GM04504 (cell line): Measurements from ENCODE around the gene ZC3H7B.
"Not testable (repeated sequence)": the region's sequence is repeated elsewhere in the genome, so short reads cannot be mapped to it uniquely, and the experiment has no call there.

ENCODE experiments used
- DNase-seq: peaks from one replicate; pipeline ENCODE4 v3.0.0-alpha.2; 2012; ENCODE audit warnings: low read depth

Gene ZC3H7B

GRCh38 chr22:41301085-41302020, at the start of gene ZC3H7B:
TSS of gene ZC3H7B (plus strand) at chr22:41301525. CDS start at chr22:41320661, 19,136 bp downstream.
- peak; percentile 54 for DNase-seq

- no peak for DNase-seq
Measured at GRCh38 chr22:41252365-41252764, 49.0 kb upstream of the ZC3H7B start.

- no peak for DNase-seq
Measured at GRCh38 chr22:41254230-41254629, 47.1 kb upstream of the ZC3H7B start.

GRCh38 chr22:41256254-41257253, 44.8 kb upstream of the ZC3H7B start:
- DNase-seq = peak; percentile 16

GRCh38 chr22:41257696-41258095, 43.6 kb upstream of the ZC3H7B start:
- no peak for DNase-seq

GRCh38 chr22:41259756-41260155, 41.6 kb upstream of the ZC3H7B start:
- not testable (repeated sequence) for DNase-seq

GRCh38 chr22:41260871-41261270, 40.5 kb upstream of the ZC3H7B start:
- no peak for DNase-seq

- DNase-seq = no peak
Measured at GRCh38 chr22:41261541-41262249, 39.6 kb upstream of the ZC3H7B start.

GRCh38 chr22:41262250-41262765, 39.0 kb upstream of the ZC3H7B start:
- DNase-seq = no peak

GRCh38 chr22:41263704-41264103, 37.6 kb upstream of the ZC3H7B start:
- no peak for DNase-seq

GRCh38 chr22:41264408-41264941, 36.9 kb upstream of the ZC3H7B start:
- DNase-seq = no peak

- no peak for DNase-seq
Measured at GRCh38 chr22:41267958-41268357, 33.4 kb upstream of the ZC3H7B start.

GRCh38 chr22:41271787-41272186, 29.5 kb upstream of the ZC3H7B start:
- DNase-seq = no peak

- no peak for DNase-seq
Measured at GRCh38 chr22:41273128-41273527, 28.2 kb upstream of the ZC3H7B start.

- DNase-seq = no peak
Measured at GRCh38 chr22:41274856-41275255, 26.5 kb upstream of the ZC3H7B start.

- DNase-seq = no peak
Measured at GRCh38 chr22:41280065-41280464, 21.3 kb upstream of the ZC3H7B start.

- no peak for DNase-seq
Measured at GRCh38 chr22:41280854-41281253, 20.5 kb upstream of the ZC3H7B start.

GRCh38 chr22:41284465-41284864, 16.9 kb upstream of the ZC3H7B start:
- DNase-seq = no peak

GRCh38 chr22:41285441-41285819, 15.9 kb upstream of the ZC3H7B start:
- DNase-seq = peak; percentile 83

GRCh38 chr22:41285820-41286638, 15.3 kb upstream of the ZC3H7B start, which contains the start of gene RANGAP1:
TSS of gene RANGAP1 (minus strand) at chr22:41286187. CDS start at chr22:41281044, 5,143 bp downstream.
- DNase-seq = peak; percentile 97
